Activated T-helper 1 cell treated with anti-CD3 and anti-CD28 coated beads, Interleukin-2, amount 50 U/mL, for 16 hours (primary cell): ENCODE results near the gene SAP25.
"Not testable (repeated sequence)": the region's sequence is repeated elsewhere in the genome, so short reads cannot be mapped to it uniquely, and the experiment has no call there.

ENCODE experiments used
- DNase-seq, 2 donors: peaks; one replicate each; pipeline ENCODE4 v3.0.0-alpha.2; 2020; ENCODE audit warnings: low read depth in 1 of 2, low spot score in 1 of 2

The SAP25 gene

GRCh38 chr7:100562195-100563099 lies 11.3 kb downstream of the SAP25 start:
- no peak for DNase-seq

GRCh38 chr7:100561491-100562194 lies 12.1 kb downstream of the SAP25 start:
- DNase-seq, result no peak

GRCh38 chr7:100559127-100559526 lies 14.6 kb downstream of the SAP25 start:
- DNase-seq, result no peak

DNA sequence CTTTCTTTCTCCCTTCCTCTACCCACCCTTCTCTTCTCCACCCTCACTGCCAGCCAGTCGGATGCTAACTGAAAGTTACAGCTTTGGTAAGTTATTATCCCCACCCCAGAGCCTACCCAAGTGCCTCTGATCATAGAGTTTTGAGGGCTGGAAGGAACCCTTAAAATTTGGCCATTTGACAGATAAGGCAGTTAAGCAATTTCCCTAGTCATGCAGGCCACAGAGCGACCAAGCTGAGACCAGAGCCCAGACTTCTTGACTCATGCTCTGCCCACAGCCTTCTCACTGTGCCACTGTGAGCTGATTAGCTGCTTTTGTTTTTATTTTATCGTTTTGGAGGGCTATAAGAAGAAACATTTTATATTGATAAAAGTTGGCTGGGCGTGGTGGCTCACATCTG lies 17.2 kb downstream of the SAP25 start:
- DNase-seq, result no peak

DNA sequence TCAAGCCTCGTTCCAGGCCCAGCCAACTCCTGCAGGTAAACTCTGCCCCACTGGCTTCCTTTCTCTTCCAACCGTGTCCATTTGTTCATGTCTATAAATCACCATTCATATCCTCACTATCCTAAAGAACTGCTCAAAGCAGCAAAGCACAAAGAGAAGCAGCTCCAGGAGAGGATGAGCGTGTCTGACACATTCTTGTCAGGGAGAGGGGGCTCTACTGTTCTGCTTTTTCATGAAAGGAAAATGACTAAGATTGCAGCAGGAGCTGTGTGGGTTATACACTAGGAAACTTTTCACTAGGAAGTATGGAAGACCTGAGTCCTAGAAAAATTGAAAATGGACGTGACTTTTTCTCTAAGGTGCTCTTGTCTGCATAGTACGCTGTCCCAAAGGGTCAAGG lies 18.0 kb downstream of the SAP25 start:
- DNase-seq, result no peak

DNA sequence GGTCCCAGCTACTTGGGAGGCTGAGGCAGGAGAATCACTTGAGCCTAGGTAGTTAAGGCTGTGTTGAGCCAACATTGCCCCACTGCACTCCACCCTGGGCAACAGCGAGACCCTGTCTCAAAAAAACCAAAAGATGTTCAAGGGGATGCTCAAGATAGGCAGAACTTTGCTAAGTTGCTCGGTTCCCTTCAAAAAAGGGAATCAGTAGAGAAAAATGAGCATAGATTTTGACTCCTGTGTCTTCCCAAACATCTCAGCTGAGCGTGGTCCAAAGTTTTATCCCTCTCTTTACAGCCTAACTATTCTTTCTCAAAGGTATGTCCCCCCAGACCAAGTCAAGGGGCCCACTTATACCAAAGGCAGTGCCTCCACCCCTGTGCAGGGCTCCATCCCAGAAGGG lies 20.7 kb downstream of the SAP25 start:
- no peak for DNase-seq

- DNase-seq, result no peak
Measured at GRCh38 chr7:100552532-100552931, 21.2 kb downstream of the SAP25 start.

- DNase-seq, result not testable (repeated sequence)
Measured at GRCh38 chr7:100548446-100548845, 25.3 kb downstream of the SAP25 start.

DNA sequence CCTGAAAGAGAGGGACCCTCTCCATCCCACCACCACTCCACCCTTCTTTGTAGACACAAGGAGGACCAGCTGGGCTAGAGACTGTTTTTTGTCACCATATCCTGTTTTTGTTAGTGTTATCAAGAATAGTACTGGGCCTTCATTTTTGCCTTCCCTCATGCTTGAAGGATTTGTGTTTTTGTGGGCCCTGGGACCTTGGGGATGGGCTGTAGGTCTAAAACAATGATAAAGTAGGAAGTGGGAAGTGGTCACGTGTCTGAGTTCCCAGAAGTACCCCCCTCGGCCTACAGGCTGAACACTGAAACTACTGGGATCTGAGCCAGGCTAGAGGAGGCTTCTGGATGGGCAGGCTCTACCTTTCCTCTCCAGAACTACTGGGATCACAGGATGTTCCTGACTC lies 25.8 kb downstream of the SAP25 start:
- no peak for DNase-seq

GRCh38 chr7:100546926-100547800 lies 26.5 kb downstream of the SAP25 start:
- no peak for DNase-seq

DNA sequence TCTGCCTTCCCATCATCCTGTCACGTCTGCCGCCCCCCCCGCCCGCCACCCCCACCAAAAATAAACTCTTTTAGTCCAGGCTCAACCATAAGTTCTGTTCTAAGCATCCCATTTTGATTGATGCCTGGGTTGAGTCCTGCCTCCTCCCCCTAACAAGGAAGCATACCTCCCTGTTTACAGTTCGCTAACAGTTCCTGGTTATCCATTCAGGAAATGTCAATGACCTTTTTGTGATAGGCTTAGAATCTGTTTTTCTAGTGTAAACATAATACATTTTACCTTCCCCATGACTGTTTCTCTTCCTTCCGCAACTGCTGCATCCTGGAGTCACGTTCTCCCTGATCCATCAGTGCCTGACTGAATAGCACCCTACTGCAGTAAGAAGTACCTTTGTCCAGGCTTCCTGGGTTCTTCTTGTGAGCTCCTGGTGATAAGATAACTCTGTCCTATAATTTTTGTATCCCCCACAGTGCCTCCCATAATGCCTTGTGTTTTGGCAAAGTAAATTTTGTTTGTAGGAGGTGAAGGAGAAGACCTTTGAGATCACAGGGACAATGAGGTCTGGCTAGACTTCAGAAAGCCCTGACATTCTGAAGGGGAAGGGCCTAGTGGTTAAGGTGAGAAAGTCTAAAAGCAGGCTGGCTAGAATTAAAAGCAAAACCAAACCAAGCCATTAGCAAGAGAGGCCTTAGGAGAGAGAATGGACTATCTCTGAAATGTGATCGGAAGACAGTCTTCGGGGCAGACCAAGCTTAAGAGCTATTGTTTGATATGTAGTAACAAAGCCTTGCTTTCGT lies 27.4 kb downstream of the SAP25 start:
- no peak for DNase-seq

DNA sequence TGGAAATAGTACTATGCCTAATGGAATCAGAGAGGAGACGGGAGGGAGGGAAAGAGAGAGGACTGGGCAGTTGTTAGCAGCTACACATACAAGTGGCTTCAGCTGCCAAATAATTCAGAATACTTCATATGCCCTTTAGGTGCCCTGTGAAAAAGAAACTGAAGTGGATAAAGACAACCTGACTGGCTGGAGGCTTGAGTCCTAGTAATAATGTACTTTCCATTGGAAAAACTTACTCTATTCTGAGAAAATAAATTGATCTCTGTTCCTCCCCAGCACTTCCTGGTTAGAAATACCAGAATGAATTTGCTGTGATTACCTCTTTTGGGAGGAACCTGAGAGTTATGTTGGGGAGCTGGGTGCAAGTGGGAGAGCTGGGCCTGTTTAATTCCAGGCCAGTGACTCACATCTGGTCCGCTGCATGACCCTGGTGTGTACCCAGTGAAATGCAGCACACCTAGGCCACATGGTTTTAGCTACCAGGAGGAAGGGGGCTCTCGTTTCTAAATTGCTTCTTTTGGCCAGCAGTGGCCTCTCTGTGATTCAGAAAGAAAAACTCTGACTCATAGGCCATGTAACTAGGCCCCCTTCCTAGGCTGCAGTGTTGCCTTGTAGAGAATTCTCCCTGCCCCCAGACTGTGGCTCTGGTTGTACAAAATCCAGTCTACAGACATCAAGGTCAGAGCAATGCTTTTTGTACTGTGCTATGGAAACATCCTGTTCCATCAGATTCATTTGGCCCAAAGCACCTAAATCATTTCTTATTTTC lies 28.2 kb downstream of the SAP25 start:
- no peak for DNase-seq

- no peak for DNase-seq
Measured at GRCh38 chr7:100544967-100545359, 28.7 kb downstream of the SAP25 start.

DNA sequence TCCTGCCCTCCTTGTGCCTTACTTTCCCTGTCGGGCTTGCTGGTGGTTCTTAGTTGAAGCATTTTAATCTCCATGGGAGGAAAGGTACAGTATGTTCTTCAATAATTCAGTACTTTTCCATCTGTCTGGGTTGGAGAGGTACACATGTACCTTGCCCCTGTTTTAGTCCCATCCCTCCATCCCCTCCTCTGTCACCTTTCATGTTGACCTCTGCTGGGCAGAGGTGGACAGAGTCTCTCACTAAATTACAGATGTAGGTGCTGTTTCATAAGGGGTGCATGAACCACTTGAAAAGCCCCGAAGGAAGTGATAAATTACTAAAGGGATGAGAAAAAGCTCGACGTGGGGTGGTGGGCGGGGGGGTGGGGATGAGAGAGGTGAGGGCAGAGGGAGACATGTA lies 29.3 kb downstream of the SAP25 start:
- DNase-seq, result no peak

DNA sequence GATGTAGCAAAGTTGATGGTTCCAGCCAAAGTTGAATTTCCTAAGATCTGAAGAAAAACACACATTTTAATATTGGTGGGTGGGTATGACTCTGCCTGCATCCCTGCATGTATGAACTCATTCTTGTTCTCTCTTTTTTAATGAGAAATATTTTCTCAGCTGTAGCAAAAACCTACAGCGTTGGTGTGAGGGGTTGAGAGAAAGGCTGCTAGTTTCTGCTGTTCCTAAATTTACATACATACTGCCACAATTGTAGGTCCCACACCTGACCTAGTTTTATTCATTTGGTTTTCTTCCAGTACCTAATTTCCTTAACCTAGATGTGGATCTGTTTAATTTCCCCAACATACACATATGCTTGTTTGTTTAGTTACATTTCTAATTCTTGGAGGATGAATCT lies 30.1 kb downstream of the SAP25 start:
- DNase-seq, result no peak

DNA sequence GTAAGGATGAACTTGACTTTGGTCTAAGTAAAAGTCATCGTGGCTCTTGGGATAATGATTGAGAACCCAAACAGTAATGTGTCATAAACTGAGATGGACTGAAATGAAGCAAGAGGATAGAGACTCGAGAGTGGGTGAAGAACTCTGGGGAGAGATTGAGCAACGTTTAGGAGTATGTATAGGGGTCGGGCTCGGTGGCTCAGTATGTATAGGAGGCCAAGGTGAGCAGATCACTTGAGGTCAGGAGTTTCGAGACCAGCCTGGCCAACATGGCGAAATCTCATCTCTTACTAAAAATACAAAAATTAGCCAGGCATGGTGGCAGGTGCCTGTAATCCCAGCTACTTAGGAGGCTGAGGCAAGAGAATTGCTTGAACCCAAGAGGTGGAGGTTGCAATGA lies 32.4 kb downstream of the SAP25 start:
- not testable (repeated sequence) for DNase-seq

DNA sequence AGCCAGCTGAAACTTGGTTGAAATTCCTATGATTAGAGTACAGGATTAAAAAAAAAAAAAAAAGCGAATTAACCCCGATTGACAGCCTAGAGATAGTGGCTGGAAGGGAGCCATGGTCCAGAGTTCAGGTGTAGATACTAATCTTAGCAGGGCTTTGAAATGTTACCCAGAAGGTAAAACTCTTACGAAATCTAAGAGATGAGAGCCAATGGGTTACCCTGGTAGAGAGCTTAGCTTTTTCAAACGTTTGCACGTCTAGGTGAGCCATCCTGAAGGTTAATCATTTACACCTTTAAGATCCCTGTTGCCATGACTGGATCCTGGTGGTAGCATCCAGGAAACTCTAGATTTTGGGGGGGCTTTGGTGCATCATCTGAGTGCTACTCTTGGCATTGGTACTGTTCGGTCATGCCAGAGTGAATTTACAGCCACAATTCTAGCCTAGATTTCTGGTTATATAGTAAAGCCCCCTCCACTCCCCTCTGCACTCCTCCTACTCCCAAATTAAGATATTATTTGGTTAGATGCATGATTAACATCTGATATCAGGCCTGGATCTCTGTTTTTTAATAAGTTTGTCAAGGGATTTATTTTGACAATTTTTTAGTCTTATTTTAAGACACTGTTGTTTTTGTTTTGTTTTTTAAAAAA lies 33.5 kb downstream of the SAP25 start:
- no peak for DNase-seq

DNA sequence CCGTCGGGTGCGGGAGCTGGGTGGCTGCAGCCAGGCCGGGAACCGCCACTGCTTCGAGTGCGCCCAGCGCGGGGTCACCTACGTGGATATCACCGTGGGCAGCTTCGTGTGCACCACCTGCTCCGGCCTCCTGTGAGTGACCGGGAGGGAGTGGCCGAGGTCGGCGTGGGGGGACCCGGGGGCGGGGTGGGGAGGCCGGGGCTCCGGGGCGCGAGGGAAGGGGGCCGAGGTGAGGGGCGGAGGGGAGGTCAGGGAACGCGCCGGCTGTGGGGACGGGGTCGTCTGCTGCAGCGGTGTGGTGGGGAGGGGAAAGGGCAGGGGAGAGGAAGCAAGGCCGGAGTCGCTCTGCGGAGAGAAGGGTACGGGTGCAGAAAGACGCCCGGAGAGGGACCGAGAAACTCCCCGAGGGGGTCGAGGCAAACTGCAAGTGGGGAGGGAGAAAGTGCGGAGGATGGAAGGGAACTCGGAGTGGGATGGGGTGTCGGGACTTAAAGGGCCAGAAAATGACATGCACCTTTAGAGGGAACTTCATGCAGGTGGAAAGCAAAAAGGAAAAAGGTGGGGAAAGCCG lies 34.2 kb downstream of the SAP25 start:
- DNase-seq, result no peak
